HG03159 (cell line): ENCODE measurements around the gene FBXW8.

Source experiments
- ATAC-seq: cut with Tn5 transposase; IDR thresholded peaks from one replicate; pipeline ENCODE4 v1.9.1; 2021; ENCODE audit warnings: mild to moderate bottlenecking, moderate library complexity; ENCODE audit not compliant: unreplicated experiment

Gene FBXW8

GRCh38 chr12:116910645-116911451 lies at the start of gene FBXW8:
FBXW8 (plus strand) TSS chr12:116910950; CDS start chr12:116911038, 88 bp downstream.
- peak; percentile 88 for ATAC-seq

- ATAC-seq, result peak; percentile 83
Measured at GRCh38 chr12:116861320-116861719, 49.4 kb upstream of the FBXW8 start.

GRCh38 chr12:116862167-116862566 lies 48.6 kb upstream of the FBXW8 start:
- no peak for ATAC-seq

GRCh38 chr12:116863275-116863767 lies 47.4 kb upstream of the FBXW8 start:
- ATAC-seq, result no peak

- no peak for ATAC-seq
Measured at GRCh38 chr12:116864371-116865160, 46.2 kb upstream of the FBXW8 start.

GRCh38 chr12:116867523-116867922 lies 43.2 kb upstream of the FBXW8 start:
- no peak for ATAC-seq

GRCh38 chr12:116870306-116870705 lies 40.4 kb upstream of the FBXW8 start:
- ATAC-seq, result no peak

- ATAC-seq, result no peak
Measured at GRCh38 chr12:116874324-116874995, 36.3 kb upstream of the FBXW8 start.

- no peak for ATAC-seq
Measured at GRCh38 chr12:116876151-116876869, 34.4 kb upstream of the FBXW8 start.

- no peak for ATAC-seq
Measured at GRCh38 chr12:116878567-116879508, 31.9 kb upstream of the FBXW8 start.

- ATAC-seq, result no peak
Measured at GRCh38 chr12:116879509-116880212, 31.1 kb upstream of the FBXW8 start.

- no peak for ATAC-seq
Measured at GRCh38 chr12:116880213-116880816, 30.4 kb upstream of the FBXW8 start.

GRCh38 chr12:116880817-116881324 lies 29.9 kb upstream of the FBXW8 start:
- ATAC-seq, result peak; percentile 65

GRCh38 chr12:116881325-116881876 lies 29.3 kb upstream of the FBXW8 start, which contains the start of gene HRK:
HRK (minus strand) TSS chr12:116881441; CDS start chr12:116881307, 134 bp downstream.
- ATAC-seq, result peak; percentile 12

- no peak for ATAC-seq
Measured at GRCh38 chr12:116881877-116882507, 28.8 kb upstream of the FBXW8 start.

- ATAC-seq, result no peak
Measured at GRCh38 chr12:116882742-116883141, 28.0 kb upstream of the FBXW8 start.

GRCh38 chr12:116884871-116885270 lies 25.9 kb upstream of the FBXW8 start:
- no peak for ATAC-seq
